Neural cell (in vitro differentiated cells): Measurements from ENCODE around the gene GRM5. TPM values are rescaled to one million over a fixed set of nuclear protein-coding genes. Genes with fewer than 3 reads are reported as not detected.
"Not testable (repeated sequence)": the region's sequence is repeated elsewhere in the genome, so short reads cannot be mapped to it uniquely, and the experiment has no call there.

Source experiments
- H2AFZ ChIP-seq: fragments of 200-600, 300-800 bp; sonication (generic), shearing (Covaris generic); 2 replicates; pipeline ENCODE4 v1.6.0; 2014; ENCODE audit warnings: low read depth, mild to moderate bottlenecking, antibody characterized with exemption, low read length, moderate library complexity
- H3F3A ChIP-seq: fragments of 200-600 bp; shearing (Covaris generic); 2 replicates; pipeline ENCODE4 v1.6.1; 2016; ENCODE audit warnings: mild to moderate bottlenecking, moderate library complexity, mixed read lengths, antibody characterized with exemption, low read length; ENCODE audit not compliant: insufficient read depth, poor library complexity, severe bottlenecking
- H3K27ac ChIP-seq: fragments of 200-600, 300-800 bp; sonication (generic), shearing (Covaris generic); 2 replicates; pipeline ENCODE4 v1.5.1; 2014; ENCODE audit warnings: mild to moderate bottlenecking, low read length, moderate library complexity
- H3K27me3 ChIP-seq: fragments of 300-800, 200-600 bp; sonication (generic), shearing (Covaris generic); 2 replicates; pipeline ENCODE4 v1.6.0; 2014; ENCODE audit warnings: mild to moderate bottlenecking, low read depth, low read length, moderate library complexity; ENCODE audit not compliant: insufficient read depth
- H3K36me3 ChIP-seq: fragments of 300-800, 200-600 bp; sonication (generic), shearing (Covaris generic); 2 replicates; pipeline ENCODE4 v1.5.1; 2014; ENCODE audit warnings: mild to moderate bottlenecking, antibody characterized with exemption, low read length, moderate library complexity; ENCODE audit not compliant: insufficient read depth
- H3K4me2 ChIP-seq: fragments of 300-800, 200-600 bp; sonication (generic), shearing (Covaris generic); 2 replicates; pipeline ENCODE4 v1.6.0; 2014; ENCODE audit warnings: mild to moderate bottlenecking, low read length
- H3K4me3 ChIP-seq: fragments of 300-800, 200-600 bp; sonication (generic), shearing (Covaris generic); 2 replicates; pipeline ENCODE4 v1.5.1; 2014; ENCODE audit warnings: mild to moderate bottlenecking, low read length, moderate library complexity
- H3K79me2 ChIP-seq: fragments of 200-600 bp; shearing (Covaris generic); replicated peaks from 2 replicates; pipeline ENCODE4 v1.6.0; 2014; ENCODE audit warnings: mild to moderate bottlenecking, low read length, moderate library complexity; ENCODE audit not compliant: insufficient read depth
- H3K9ac ChIP-seq: fragments of 300-800, 200-600 bp; sonication (generic), shearing (Covaris generic); 2 replicates; pipeline ENCODE4 v1.6.1; 2016; ENCODE audit warnings: mild to moderate bottlenecking, low read length, mixed read lengths
- H3K9me2 ChIP-seq: fragments of 200-600 bp; shearing (Covaris generic); 2 replicates; pipeline ENCODE4 v1.6.1; 2016; ENCODE audit warnings: mild to moderate bottlenecking, low read length, mixed read lengths; ENCODE audit not compliant: insufficient read depth
- H3K9me3 ChIP-seq: fragments of 200-600, 300-800 bp; sonication (generic), shearing (Covaris generic); 2 replicates; pipeline ENCODE4 v1.6.1; 2016; ENCODE audit warnings: mild to moderate bottlenecking, mixed run types, low read length, moderate library complexity, mixed read lengths
- H4K20me1 ChIP-seq: fragments of 200-600 bp; shearing (Covaris generic); 2 replicates; pipeline ENCODE4 v1.6.1; 2016; ENCODE audit warnings: mild to moderate bottlenecking, mixed run types; ENCODE audit not compliant: insufficient read depth
- CTCF ChIP-seq: fragments of 450-650 bp; IDR thresholded peaks from 2 replicates; pipeline ENCODE4 v1.5.1; 2014; ENCODE audit warnings: antibody characterized with exemption, mild to moderate bottlenecking, moderate library complexity; ENCODE audit not compliant: poor library complexity, severe bottlenecking
- EP300 ChIP-seq: fragments of 450-650 bp; conservative IDR thresholded peaks from 2 replicates; pipeline ENCODE4 v1.6.1; 2014; ENCODE audit warnings: antibody characterized with exemption, mild to moderate bottlenecking, moderate library complexity; ENCODE audit not compliant: poor library complexity, severe bottlenecking
- EZH2 ChIP-seq: fragments of 200-600, 300-800 bp; shearing (Covaris generic), sonication (generic); IDR thresholded peaks from 2 replicates; pipeline ENCODE4 v1.6.1; 2014; ENCODE audit warnings: antibody characterized with exemption, low read length, borderline replicate concordance, mild to moderate bottlenecking; ENCODE audit not compliant: insufficient read depth, poor library complexity, severe bottlenecking
- MXI1 ChIP-seq: fragments of 450-650 bp; conservative IDR thresholded peaks from 2 replicates; pipeline ENCODE4 v1.6.1; 2014; ENCODE audit warnings: antibody characterized with exemption, mild to moderate bottlenecking; ENCODE audit not compliant: poor library complexity, severe bottlenecking
- POLR2AphosphoS5 ChIP-seq: IDR thresholded peaks from 2 replicates; pipeline ENCODE4 v1.6.1; 2012
- RAD21 ChIP-seq: fragments of 450-650 bp; conservative IDR thresholded peaks from 2 replicates; pipeline ENCODE4 v1.6.1; 2014; ENCODE audit warnings: antibody characterized with exemption, mild to moderate bottlenecking, moderate library complexity
- SMC3 ChIP-seq: fragments of 450-650 bp; conservative IDR thresholded peaks from 2 replicates; pipeline ENCODE4 v1.6.1; 2014; ENCODE audit warnings: antibody characterized with exemption, mild to moderate bottlenecking, moderate library complexity; ENCODE audit not compliant: poor library complexity
- TAF1 ChIP-seq: IDR thresholded peaks from 2 replicates; pipeline ENCODE4 v1.6.1; 2012; ENCODE audit warnings: low read depth
- polyA plus RNA-seq: library from polyadenylated mRNA; depleted of rRNA; stranded (reverse); fragments of >200 nt; gene quantifications from 2 replicates; pipeline ENCODE4 v1.2.3, GENCODE V29; 2014
- TF ChIP-seq, protein P1 (sequence below): IDR thresholded peaks from 2 replicates; pipeline ENCODE4 v1.6.1; 2012; ENCODE audit warnings: borderline replicate concordance

GRM5 gene
- polyA plus RNA-seq, 1 donor from 2014 or later, result 11.8 TPM

- no peak overlapping the region for H3K4me2 ChIP-seq
- no peaks in the 10 kb centered on the region for H3K9me2 ChIP-seq
- H4K20me1 ChIP-seq, result no peaks in the 10 kb centered on the region
- no peaks in the 10 kb centered on the region for H3K36me3 ChIP-seq
- no peaks in the 10 kb centered on the region for H3K9me3 ChIP-seq
- H2AFZ ChIP-seq, result no peak overlapping the region
- no peak overlapping the region for H3K27ac ChIP-seq
- TF ChIP-seq SMC3, result no peak
- no peak for TF ChIP-seq TAF1
- TF ChIP-seq MXI1, result no peak
- TF ChIP-seq EP300, result no peak
- TF ChIP-seq RAD21, result no peak
- TF ChIP-seq, protein P1, sequence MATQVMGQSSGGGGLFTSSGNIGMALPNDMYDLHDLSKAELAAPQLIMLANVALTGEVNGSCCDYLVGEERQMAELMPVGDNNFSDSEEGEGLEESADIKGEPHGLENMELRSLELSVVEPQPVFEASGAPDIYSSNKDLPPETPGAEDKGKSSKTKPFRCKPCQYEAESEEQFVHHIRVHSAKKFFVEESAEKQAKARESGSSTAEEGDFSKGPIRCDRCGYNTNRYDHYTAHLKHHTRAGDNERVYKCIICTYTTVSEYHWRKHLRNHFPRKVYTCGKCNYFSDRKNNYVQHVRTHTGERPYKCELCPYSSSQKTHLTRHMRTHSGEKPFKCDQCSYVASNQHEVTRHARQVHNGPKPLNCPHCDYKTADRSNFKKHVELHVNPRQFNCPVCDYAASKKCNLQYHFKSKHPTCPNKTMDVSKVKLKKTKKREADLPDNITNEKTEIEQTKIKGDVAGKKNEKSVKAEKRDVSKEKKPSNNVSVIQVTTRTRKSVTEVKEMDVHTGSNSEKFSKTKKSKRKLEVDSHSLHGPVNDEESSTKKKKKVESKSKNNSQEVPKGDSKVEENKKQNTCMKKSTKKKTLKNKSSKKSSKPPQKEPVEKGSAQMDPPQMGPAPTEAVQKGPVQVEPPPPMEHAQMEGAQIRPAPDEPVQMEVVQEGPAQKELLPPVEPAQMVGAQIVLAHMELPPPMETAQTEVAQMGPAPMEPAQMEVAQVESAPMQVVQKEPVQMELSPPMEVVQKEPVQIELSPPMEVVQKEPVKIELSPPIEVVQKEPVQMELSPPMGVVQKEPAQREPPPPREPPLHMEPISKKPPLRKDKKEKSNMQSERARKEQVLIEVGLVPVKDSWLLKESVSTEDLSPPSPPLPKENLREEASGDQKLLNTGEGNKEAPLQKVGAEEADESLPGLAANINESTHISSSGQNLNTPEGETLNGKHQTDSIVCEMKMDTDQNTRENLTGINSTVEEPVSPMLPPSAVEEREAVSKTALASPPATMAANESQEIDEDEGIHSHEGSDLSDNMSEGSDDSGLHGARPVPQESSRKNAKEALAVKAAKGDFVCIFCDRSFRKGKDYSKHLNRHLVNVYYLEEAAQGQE, result no peak
- TF ChIP-seq POLR2AphosphoS5, result no peak
- TF ChIP-seq CTCF, result no peak
- TF ChIP-seq EZH2, result no peak
- H3K9ac ChIP-seq, result no peak overlapping the region
- no peaks in the 10 kb centered on the region for H3K27me3 ChIP-seq
- no peak overlapping the region for H3K4me3 ChIP-seq
- H3K79me2 ChIP-seq, result no peaks in the 10 kb centered on the region
- no peaks in the 10 kb centered on the region for H3F3A ChIP-seq
These were observed 50.2 kb downstream of the GRM5 start for GRCh38 chr11:89015614-89016013.

DNA sequence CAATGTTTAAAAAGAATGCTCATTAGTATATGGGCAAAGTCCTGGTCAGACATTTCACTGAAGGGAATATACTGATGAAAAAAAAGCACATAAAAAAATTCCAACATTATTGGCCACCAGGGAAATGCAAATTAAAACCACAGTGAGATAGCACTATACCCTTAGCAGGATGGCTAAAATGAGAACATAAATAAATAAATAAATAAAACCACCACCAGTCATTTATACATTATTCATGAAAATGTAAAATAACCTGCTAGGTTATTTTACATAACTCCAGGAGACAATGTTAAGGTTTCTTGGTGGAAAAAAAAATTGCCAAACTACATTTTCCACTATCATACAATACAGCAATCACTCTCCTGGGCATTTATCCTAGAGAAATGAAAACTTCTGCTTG, 64.9 kb downstream of the GRM5 start:
- H3K36me3 ChIP-seq, H3K9ac ChIP-seq, H4K20me1 ChIP-seq, H3K9me2 ChIP-seq, H3K9me3 ChIP-seq, H3K27me3 ChIP-seq, H3K4me3 ChIP-seq, H2AFZ ChIP-seq, H3K27ac ChIP-seq, H3K79me2 ChIP-seq, H3F3A ChIP-seq, H3K4me2 ChIP-seq: not testable (repeated sequence)

DNA sequence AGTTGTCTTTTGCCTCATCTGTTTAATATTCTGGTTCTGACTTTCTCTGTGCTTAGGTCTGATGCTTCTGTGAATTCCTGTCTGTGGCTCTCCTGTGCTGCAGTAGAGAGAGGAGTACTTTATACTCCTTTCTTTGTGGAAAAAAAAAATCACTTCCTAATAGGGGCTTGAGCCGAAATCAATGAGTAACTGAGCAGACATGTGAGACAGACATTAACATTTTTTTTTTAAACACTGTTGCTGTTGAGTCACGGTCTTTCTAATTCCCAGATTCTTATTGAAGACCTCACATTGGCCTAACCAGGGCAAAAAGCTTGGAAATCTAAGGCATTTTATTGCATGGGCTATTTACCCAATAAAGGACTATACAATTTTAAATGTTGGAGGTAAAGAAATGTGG, 86.1 kb downstream of the GRM5 start:
- no peak overlapping the region for H3K4me3 ChIP-seq
- H3K9me2 ChIP-seq, result no peaks in the 10 kb centered on the region
- H3K4me2 ChIP-seq, result no peak overlapping the region
- TF ChIP-seq MXI1, result no peak
- no peak for TF ChIP-seq EP300
- TF ChIP-seq SMC3, result no peak
- no peak for TF ChIP-seq CTCF
- no peak for TF ChIP-seq POLR2AphosphoS5
- TF ChIP-seq, protein P1, result no peak
- no peak for TF ChIP-seq TAF1
- no peak for TF ChIP-seq RAD21
- TF ChIP-seq EZH2, result no peak
- no peaks in the 10 kb centered on the region for H4K20me1 ChIP-seq
- H2AFZ ChIP-seq, result no peak overlapping the region
- H3K36me3 ChIP-seq, result no peaks in the 10 kb centered on the region
- no peaks in the 10 kb centered on the region for H3K79me2 ChIP-seq
- no peak overlapping the region for H3K9ac ChIP-seq
- H3F3A ChIP-seq, result no peaks in the 10 kb centered on the region
- no peaks in the 10 kb centered on the region for H3K27me3 ChIP-seq
- H3K9me3 ChIP-seq, result no peaks in the 10 kb centered on the region
- no peak overlapping the region for H3K27ac ChIP-seq
